ENCODE measurements around the gene HARBI1. TPM values are rescaled to one million over a fixed set of nuclear protein-coding genes. Genes with fewer than 3 reads are reported as not detected.

Gene HARBI1
- total and polyA plus RNA-seq, 2 donors (not counting 1 experiment from before 2014, with no cell fraction given): 4.9 to 7.6 TPM

- peaks cover 2% of the 10 kb centered on the region for H3K36me3 ChIP-seq (ENCODE audit: control insufficient read depth, insufficient read depth, low read length)
- no peak overlapping the region for H3K27ac ChIP-seq (ENCODE audit: insufficient read depth, low read length)
- H3K4me2 ChIP-seq (ENCODE audit: extremely low read depth, insufficient read depth, low read length): no peak overlapping the region
- H3K9ac ChIP-seq (ENCODE audit: insufficient read depth, low read length): no peak overlapping the region
- H3K27me3 ChIP-seq (ENCODE audit: control insufficient read depth, insufficient read depth, low read length): no peaks in the 10 kb centered on the region
- TF ChIP-seq EZH2 (IDR thresholded peaks at IDR 0.05; ENCODE audit: low read length, missing control alignments) (no peak), CTCF (conservative IDR thresholded peaks at IDR 0.05 in 1 of 2, IDR thresholded peaks at IDR 0.05 in 1 of 2; ENCODE audit: low read depth in 1 of 2, low read length in 2 of 2) (no peak)
- H3K9me3 ChIP-seq (ENCODE audit: control insufficient read depth, insufficient read depth, low read depth, low read length): no peaks in the 10 kb centered on the region
- no peaks in the 10 kb centered on the region for H4K20me1 ChIP-seq (ENCODE audit: control insufficient read depth, extremely low read depth, insufficient read depth, low read length)
- no peak overlapping the region for H2AFZ ChIP-seq (ENCODE audit: low read length)
- no peak for DNase-seq (ENCODE audit: low read depth in 2 of 2)
- H3K79me2 ChIP-seq (ENCODE audit: control insufficient read depth, insufficient read depth, low read length): no peaks in the 10 kb centered on the region
- H3K4me1 ChIP-seq (ENCODE audit: control insufficient read depth, extremely low read depth, insufficient read depth, low read length): no peaks in the 10 kb centered on the region
- no peak overlapping the region for H3K4me3 ChIP-seq (replicated peaks in 1 of 4; ENCODE audit: control extremely low read depth in 1 of 4, insufficient read depth in 1 of 4, low read depth in 3 of 4, low read length in 4 of 4)
Observed at GRCh38 chr11:46641639-46642038, 24.6 kb upstream of the HARBI1 start.

DNA sequence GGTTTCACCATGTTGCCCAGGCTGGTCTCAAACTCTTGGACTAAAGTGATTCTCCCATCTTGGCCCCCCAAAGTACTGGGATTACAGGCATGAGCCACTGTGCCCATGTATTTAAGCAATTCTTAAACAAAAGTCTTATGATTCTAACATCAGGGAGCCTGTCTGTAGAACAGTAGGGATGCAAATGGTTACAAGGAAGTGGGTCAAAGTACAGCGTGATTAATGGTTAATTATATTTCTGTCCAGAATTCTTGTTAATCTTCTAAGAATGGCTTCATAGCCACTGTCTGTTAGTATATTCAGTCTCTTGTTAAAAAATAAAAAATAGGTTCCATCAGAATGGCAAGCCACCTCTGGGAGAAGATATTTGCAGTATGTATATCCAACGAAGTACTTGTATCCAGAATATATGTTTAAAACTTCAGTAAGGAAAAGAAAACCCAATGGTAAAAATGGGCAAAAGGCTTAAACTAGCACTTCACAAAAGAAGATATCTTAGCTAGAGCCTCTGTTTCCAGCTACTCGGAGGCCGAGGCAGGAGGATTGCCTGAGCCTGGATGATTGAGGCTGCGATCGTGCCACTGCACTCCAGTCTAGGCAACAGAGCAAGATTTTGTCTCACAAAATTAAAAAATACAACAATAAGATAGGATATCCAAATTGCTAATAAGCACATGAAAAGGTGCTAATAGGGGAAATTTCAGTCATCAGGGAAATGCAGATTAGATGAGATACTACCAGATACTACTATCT, 23.2 kb upstream of the HARBI1 start:
- no peak for DNase-seq (ENCODE audit: low read depth in 2 of 2)
- H4K20me1 ChIP-seq (ENCODE audit: control insufficient read depth, extremely low read depth, insufficient read depth, low read length): no peaks in the 10 kb centered on the region
- H3K27ac ChIP-seq (ENCODE audit: insufficient read depth, low read length): no peak overlapping the region
- H3K4me2 ChIP-seq (ENCODE audit: extremely low read depth, insufficient read depth, low read length): no peak overlapping the region
- H3K79me2 ChIP-seq (ENCODE audit: control insufficient read depth, insufficient read depth, low read length): no peaks in the 10 kb centered on the region
- no peaks in the 10 kb centered on the region for H3K4me1 ChIP-seq (ENCODE audit: control insufficient read depth, extremely low read depth, insufficient read depth, low read length)
- H2AFZ ChIP-seq (ENCODE audit: low read length): no peak overlapping the region
- H3K4me3 ChIP-seq (replicated peaks in 1 of 4; ENCODE audit: control extremely low read depth in 1 of 4, insufficient read depth in 1 of 4, low read depth in 3 of 4, low read length in 4 of 4): no peak overlapping the region
- H3K36me3 ChIP-seq (ENCODE audit: control insufficient read depth, insufficient read depth, low read length): no peaks in the 10 kb centered on the region
- H3K9ac ChIP-seq (ENCODE audit: insufficient read depth, low read length): no peak overlapping the region
- no peaks in the 10 kb centered on the region for H3K9me3 ChIP-seq (ENCODE audit: control insufficient read depth, insufficient read depth, low read depth, low read length)
- TF ChIP-seq EZH2 (IDR thresholded peaks at IDR 0.05; ENCODE audit: low read length, missing control alignments) (no peak), CTCF (conservative IDR thresholded peaks at IDR 0.05 in 1 of 2, IDR thresholded peaks at IDR 0.05 in 1 of 2; ENCODE audit: low read depth in 1 of 2, low read length in 2 of 2) (no peak)
- no peaks in the 10 kb centered on the region for H3K27me3 ChIP-seq (ENCODE audit: control insufficient read depth, insufficient read depth, low read length)

DNA sequence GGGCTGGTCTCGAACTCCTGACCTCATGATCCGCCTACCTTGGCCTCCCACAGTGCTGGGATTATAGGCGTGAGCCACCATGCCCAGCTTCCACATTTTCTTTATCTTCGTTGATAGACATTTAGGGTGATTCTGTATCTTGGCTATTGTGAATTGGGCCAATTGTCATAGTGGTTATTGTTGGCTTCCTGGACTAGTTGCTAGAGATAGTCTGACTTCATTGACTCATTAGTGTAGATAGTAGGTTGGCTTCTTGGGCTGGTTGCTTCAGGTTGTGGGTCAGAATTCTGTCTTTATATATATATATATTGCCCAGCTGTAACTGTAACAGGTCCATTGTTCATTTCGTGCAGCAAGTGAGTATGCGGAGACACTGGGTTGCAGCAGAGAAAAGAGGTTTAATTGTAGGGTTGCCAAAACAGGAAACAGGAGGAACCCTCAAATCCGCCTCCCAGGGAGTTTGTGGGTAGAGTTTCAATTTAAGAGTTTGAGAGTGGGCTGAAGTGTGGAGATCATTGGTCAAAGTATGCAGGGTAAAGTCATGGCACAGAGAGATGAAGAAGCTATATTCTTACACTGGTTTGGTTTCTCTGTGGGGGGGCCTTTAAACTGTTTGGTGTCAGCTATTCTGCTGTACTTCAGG, 22.3 kb upstream of the HARBI1 start:
- Histone ChIP-seq H4K20me1 (ENCODE audit: control insufficient read depth, extremely low read depth, insufficient read depth, low read length) (no peaks in the 10 kb centered on the region), H3K79me2 (ENCODE audit: control insufficient read depth, insufficient read depth, low read length) (no peaks in the 10 kb centered on the region), H3K27me3 (ENCODE audit: control insufficient read depth, insufficient read depth, low read length) (no peaks in the 10 kb centered on the region), H2AFZ (ENCODE audit: low read length) (no peak overlapping the region), H3K4me3 (replicated peaks in 1 of 4; ENCODE audit: control extremely low read depth in 1 of 4, insufficient read depth in 1 of 4, low read depth in 3 of 4, low read length in 4 of 4) (no peak overlapping the region), H3K27ac (ENCODE audit: insufficient read depth, low read length) (no peak overlapping the region), H3K9ac (ENCODE audit: insufficient read depth, low read length) (no peak overlapping the region), H3K9me3 (ENCODE audit: control insufficient read depth, insufficient read depth, low read depth, low read length) (no peaks in the 10 kb centered on the region), H3K4me1 (ENCODE audit: control insufficient read depth, extremely low read depth, insufficient read depth, low read length) (no peaks in the 10 kb centered on the region), H3K36me3 (ENCODE audit: control insufficient read depth, insufficient read depth, low read length) (no peaks in the 10 kb centered on the region), H3K4me2 (ENCODE audit: extremely low read depth, insufficient read depth, low read length) (no peak overlapping the region)
- TF ChIP-seq EZH2 (IDR thresholded peaks at IDR 0.05; ENCODE audit: low read length, missing control alignments) (no peak), CTCF (conservative IDR thresholded peaks at IDR 0.05 in 1 of 2, IDR thresholded peaks at IDR 0.05 in 1 of 2; ENCODE audit: low read depth in 1 of 2, low read length in 2 of 2) (no peak)
- DNase-seq (ENCODE audit: low read depth in 2 of 2): no peak
